ENCODE results near the gene RPS18.
"Not testable (repeated sequence)": the region's sequence is repeated elsewhere in the genome, so short reads cannot be mapped to it uniquely, and the experiment has no call there.

Gene RPS18

DNA sequence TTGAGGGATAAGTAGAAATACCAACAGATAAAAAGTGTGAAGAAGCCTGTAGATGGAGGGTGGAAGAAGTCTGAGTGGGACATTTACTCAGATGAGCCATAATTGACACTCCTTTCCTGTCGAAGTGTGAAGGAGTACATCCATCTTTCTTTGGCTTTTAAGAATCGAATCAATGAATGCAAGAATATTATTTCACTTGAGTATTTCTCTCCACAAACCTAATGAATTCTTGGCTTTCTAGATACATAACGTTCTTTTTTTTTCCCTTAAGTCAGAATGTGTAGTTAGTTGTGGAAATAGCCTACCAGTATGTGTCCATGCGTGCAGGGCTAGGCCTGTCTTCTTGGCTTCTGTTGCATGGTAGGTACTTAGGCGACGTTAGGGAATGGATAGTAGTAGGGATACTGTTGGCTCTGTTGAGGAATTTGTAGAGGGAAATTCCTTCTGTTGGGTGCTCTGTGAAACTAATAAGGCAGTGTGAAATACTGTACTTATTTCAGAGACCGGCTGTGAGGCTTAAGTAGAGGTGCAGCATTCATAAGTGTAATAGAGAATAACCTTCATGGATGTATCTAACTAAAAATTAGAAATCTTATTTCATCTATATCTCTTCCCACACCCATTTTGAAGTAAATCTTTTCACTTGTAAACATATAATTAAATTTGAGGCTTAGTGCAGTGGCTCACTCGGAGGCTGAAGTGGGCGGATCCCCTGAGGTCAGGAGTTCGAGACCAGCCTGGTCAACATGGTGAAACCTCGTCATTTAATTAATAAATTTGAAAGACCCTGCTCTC, 1.5 kb downstream of the RPS18 start:
- DNase-seq = no peak

DNA sequence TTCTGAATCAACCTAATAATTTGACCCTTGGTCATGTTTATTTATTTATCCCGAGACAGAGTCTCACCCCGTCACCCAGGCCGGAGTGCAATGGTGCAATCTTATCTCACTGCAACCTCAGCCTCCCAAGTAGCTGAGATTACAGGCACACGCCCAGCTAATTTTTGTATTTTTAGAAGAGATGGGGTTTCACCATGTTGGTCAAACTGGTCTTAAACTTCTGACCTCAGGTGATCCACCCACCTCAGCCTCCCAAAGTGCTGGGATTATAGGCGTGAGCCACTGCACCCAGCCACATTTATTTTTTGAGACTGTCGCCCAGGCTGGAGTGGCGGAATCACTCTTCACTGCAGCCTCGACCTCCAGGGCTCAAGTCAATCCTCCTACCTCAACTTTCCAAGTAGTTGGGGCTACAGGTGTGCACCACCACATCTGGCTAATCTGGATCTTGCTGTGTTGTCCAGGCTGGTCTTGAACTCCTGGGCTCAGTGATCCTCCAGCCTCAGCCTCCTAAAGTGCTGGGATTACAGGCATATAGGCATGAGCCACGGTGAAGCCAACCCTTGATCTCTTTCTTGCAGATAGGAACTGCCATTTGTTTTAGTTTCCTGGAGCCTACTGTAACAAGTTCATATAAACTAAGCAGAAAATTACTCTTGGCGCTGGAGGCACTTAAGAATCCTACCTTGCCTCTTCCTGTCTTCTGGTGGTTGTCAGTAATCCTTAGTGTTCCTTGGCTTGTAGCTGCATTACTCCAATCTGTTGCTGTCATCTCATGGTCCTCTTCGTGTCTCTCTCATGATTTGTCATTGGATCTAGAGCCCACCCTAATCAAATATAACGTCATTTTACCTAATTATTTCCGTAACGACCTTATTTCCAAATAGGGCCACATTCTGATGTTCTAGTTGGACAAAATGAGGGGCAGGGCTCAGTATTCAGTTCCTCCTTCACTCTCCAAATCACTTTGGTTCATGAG, 2.3 kb downstream of the RPS18 start:
- DNase-seq = no peak

DNA sequence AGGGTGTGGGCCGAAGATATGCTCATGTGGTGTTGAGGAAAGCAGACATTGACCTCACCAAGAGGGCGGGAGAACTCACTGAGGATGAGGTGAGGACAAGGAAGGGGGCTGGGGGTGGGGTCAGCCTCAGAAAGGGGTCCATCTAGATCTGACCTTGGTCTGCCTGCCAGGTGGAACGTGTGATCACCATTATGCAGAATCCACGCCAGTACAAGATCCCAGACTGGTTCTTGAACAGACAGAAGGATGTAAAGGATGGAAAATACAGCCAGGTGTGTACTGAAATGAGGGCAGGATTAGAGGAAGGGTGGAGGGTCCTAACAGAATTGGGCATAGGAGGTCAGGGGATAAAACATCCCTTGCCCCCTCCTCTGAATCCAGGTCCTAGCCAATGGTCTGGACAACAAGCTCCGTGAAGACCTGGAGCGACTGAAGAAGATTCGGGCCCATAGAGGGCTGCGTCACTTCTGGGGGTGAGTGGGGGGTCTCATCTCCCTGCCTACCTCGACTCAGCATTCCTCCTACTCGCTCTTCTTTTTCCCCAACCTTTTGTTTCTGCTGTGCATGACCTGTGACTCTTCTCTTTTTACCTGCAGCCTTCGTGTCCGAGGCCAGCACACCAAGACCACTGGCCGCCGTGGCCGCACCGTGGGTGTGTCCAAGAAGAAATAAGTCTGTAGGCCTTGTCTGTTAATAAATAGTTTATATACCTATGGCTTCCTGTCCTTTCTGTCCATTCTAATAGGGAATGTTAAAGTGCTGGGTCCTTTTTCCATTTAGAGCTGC, 4.1 kb downstream of the RPS18 start:
- DNase-seq = not testable (repeated sequence)

DNA sequence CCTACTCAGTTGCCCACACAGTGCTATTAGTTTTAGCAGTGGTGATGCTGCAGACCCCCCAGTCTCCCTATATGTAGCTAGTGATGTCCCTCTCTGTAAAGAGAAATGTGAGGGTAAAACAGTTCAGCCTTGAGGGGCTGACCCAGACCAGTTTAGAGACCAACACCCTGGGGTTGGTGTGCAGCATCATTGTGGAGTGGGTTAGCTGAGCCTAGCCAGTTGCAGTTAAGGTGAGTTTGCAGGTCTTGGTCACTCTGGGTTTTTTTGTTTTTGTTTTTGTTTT, 4.6 kb downstream of the RPS18 start:
- no peak for DNase-seq

DNA sequence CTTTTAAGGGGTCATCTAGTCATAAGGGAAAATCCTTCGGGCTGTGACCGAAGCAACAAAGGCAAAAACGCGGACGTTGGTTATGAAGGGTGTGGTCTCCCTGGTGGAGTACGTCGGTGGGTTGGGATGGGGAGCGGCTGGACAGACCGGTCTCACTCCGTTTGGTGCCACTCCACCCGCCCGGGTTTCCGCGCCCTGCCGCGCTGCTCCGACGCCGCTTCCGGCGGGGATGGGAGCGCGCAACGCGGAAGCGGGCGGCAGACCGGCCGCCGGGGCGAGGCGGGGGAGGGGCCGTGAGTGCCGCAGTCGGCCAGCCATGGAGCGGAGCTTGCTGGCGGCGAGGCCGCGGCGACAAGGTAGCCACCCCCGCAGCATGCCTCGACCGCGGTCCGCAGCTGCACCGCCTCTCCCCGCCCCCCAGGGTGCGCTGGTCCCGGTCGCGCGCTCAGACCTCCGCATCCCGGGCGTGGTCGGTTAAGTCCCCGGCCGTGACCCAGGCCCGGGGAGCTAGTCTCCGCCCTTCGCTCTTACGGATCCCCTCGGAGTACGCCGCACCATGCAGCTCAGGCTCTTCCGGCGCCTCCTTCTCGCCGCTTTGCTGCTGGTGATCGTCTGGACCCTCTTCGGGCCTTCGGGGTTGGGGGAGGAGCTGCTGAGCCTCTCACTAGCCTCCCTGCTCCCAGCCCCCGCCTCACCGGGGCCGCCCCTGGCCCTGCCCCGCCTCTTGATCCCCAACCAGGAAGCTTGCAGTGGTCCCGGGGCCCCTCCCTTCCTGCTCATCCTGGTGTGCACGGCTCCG, 5.2 kb downstream of the RPS18 start, which contains the start of gene B3GALT4:
B3GALT4 (plus strand) TSS at position 260 of the 799 bp plus-strand sequence; CDS start at position 557, 297 bp downstream.
- DNase-seq = peak; percentile 67

DNA sequence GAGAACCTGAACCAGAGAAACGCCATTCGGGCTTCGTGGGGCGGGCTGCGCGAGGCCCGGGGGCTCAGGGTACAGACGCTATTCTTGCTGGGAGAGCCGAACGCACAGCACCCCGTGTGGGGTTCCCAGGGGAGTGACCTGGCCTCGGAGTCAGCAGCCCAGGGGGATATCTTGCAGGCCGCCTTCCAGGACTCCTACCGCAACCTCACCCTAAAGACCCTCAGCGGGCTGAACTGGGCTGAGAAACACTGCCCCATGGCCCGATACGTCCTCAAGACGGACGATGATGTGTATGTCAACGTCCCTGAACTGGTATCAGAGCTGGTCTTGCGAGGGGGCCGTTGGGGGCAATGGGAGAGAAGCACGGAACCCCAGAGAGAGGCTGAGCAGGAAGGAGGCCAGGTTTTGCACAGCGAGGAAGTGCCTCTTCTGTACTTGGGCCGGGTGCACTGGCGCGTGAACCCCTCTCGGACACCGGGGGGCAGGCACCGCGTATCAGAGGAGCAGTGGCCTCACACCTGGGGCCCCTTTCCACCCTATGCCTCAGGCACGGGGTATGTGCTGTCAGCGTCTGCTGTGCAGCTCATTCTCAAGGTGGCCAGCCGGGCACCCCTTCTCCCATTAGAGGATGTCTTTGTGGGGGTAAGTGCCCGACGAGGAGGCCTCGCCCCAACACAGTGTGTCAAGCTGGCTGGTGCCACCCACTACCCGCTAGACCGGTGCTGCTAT, 6.0 kb downstream of the RPS18 start:
- no peak for DNase-seq

DNA sequence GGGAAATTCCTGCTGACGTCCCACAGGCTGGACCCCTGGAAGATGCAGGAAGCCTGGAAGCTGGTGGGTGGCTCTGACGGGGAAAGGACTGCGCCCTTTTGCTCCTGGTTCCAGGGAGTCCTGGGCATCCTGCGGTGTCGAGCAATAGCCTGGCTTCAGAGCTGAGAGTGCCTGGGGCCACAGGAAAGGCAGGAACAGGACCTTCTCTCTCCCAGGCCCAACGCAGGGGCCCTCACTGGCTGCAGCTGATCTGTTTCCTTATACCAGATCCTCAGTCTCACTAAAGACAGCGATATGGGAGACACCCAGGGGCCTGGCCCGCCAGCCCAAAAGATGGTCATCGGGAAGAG, 6.5 kb downstream of the RPS18 start:
- no peak for DNase-seq

DNA sequence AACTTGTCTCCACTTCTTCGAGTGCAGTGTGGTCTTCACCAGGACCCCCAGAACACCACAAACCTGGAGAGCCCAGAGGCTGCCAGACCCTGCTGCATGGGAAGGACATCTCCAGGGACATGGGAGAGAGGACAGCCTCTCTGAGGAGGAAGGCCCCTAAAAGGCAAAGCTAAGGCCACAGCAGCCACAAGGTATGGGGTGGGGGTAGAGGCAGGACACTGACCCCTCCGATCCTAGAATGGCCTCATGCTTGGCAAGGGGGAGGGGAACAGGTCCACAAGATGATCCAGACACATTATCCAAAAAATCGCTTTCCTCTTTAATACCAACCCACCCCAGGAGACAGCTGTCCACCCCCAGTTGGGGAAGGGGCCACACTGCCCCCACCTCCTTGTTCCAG, 6.9 kb downstream of the RPS18 start:
- DNase-seq = no peak

DNA sequence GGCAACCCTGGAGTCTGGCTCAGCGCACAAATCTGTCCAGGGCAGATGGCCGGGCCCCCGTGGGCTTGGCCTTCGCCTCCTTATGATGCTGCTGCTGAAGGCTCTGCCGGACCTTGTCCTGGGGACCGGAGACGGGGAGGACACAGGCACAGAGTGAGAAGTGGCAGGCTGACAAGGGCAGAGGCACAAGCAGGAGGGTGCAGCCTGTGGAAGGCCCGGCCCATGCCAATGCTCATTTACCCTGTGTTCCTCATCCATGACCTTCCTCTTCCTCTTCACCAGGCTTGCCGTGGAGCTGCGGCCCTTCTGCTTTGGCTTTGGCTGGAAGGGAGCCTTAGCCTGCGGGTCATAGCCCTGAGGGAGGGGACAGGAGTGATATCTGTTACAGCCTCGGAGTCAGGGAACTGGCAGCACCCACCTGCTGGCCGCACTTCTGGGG, 7.4 kb downstream of the RPS18 start:
- no peak for DNase-seq

DNA sequence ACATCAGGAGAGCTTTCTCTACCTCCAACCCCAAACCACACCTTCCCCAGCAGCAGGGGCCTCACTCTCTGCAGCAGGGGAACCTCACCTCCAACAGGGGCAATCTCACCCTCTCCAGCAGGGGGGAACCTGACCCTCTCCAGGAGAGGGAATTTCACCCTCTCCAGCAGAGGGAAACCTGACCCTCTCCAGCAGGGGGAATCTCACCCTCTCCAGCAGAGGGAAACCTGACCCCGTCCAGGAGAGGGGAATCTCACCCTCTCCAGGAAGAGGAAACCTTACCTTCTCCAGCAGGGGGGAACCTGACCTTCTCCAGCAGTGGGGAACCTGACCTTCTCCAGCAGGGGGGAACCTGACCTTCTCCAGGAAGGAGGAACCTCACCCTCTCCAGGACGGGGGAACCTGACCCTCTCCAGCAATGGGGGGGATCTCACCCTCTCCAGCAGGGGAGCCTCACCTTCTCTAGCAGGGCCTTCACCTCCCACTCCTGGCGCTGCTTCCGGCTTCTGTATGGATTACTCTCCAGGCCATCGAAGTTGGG, 8.2 kb downstream of the RPS18 start:
- DNase-seq = no peak

DNA sequence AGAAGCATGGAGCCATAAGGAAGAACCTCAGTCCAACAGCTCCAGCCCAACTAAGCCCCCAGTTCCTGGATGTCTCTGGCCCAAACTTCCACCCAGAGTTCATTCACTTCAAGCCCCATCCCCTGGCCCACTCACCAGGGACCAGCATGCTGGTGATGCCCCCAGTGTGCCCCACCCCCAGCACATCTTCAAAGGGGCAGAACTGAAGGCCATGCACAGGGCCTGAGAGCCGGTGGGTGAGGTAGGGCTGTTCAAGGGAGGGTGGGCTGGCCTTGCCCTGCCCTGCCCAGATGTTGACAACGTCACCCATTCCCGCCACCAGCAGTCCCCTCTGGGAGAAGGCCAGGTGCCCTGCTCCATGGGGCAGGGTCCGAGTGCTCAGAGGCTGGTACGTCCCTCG, 8.7 kb downstream of the RPS18 start:
- DNase-seq = no peak

DNA sequence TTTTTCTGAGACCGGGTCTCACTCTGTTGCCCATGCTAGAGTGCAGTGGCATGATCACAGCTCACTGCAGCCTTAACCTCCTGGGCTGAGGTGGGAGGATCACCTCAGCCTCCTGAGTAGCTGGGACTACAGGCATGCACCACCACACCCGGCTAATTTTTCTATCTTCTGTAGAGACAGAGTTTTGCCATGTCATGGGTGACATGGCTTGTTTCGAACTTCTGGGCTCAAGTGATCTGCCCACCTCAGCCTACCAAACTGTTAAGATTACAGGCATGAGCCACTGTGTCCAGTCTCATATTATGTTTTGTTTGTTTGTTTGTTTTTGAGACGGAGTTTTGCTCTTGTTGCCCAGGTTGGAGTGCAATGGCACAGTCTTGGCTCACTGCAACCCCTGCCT, 13.3 kb downstream of the RPS18 start:
- DNase-seq = not testable (repeated sequence)

DNA sequence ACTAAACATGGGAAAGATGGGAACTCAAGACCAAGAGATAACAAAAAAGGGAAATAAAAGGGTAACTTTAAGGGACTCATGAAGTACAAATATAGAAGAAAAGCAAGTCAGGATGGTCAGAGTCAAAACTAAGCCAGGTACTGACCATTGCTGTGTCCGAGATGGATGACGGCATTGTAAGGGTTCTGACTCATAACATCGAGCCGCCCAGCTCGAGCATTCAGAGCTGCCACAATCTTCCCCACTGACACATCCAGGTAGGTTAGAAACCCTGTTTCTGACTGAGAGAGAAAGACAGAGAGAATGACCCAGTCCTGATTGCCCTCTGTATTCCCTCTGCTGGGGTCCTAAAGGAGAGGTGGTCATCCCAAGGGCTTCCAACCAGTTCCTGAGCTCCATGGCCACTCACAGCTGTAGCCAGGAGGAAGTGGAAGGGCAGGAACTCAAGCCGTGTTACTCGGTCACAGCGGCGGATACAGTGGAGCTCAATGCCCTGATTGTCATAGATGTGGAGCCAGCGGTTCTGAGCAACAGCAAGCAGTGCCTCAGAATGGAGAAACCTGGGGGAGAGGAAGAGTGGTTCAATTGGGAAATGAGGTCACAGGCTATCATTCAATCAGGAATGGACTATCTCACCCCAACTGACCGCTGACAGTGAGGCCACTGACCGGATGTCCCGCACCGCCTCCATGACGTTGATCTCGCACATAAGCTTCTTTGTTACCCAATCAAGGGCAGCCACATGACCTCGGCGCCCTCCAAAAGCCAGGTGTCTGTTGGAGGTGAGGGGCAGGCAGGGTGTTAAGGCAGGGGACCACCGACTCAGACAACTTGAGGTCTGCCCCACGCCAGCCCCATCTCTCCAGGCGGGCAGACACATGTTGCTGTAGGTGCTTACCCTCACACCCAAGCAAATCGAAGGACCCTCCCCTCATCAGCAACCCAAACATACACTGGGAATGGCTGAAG, 15.4 kb downstream of the RPS18 start:
- DNase-seq = no peak

DNA sequence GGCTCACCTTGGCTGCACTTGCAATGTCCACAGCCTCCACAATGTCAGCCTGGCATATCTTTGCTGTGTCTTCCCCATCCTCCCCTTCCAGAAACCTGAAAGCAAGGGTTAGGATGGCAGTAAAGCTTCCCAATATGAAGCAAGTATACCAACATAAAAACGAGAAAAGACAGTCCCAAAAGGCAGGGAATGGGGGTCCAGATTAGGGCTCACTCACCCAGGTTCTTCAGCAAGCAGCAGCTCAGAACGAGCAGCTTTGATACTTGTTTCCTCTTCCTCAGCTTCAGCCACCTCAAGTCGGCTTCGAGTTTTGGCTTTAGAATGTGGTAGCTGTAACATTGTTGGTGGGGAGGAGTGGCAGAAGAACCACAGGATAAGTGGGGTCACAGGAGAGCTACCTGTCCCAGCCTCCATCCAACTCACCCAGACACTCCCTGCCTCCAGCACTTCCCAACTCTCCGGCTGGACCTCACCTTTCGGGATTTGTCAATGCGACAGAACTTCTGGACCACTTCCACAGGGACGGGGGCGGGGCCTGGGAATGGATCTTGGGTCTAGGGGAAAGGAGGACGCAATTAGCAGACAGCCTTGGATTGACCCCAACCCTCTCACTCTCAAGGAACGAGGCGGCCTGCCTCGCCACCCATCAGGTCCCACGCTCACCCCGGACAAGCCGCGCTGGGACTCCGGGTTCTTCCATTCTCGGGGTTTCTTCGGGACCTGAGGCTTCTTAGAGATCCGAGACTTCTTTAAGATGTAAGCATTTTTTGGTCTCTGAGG, 16.5 kb downstream of the RPS18 start:
- no peak for DNase-seq

DNA sequence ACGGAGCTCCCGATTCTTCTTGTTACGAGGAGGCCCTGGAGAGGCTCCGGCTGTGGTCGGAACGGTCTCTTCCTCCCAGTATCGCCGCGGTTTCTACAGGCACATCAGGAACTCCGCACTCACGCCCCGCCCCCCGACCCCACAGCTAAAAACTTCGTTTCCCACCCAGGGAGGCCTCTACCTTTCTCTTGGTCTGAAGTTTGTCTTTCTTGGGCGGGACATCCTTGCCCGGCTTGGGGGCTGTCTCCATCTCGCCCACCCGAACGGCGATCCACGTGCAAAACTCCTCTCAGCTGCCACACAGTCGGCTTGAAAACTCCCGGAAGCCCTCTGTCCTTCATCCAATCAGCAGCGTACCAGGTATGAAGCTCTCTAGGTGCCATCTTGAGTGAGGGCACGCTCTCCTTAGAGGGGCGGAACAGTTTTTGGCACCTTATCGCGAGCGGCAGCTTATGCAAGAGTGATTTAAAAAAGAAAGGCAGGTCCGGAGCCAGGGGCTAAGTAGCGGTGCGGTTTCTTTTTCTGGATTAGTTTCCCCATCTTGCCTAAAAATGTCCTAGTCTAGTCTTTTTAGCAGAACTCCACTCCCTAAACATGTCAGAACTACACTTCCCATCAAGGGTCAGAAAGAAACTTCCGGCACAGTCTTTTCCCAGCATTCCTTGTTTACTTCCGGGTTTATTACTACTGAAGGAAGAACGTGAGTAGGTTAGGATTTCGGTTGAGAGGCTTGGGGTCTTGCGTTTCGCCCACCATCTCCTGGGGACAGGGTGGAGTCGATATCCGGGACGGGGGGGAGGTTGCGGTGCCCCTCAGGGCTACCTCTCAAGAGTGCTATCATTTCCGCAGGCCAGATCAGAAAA, 17.3 kb downstream of the RPS18 start, which contains the start of the genes PFDN6 and WDR46:
PFDN6 (plus strand) TSS at position 681 of the 863 bp plus-strand sequence. CDS start 256 bp downstream, outside the sequence.
WDR46 (minus strand) TSS at position 319 of the 863 bp plus-strand sequence; CDS start at position 250, 69 bp downstream.
- peak; percentile 75 for DNase-seq

DNA sequence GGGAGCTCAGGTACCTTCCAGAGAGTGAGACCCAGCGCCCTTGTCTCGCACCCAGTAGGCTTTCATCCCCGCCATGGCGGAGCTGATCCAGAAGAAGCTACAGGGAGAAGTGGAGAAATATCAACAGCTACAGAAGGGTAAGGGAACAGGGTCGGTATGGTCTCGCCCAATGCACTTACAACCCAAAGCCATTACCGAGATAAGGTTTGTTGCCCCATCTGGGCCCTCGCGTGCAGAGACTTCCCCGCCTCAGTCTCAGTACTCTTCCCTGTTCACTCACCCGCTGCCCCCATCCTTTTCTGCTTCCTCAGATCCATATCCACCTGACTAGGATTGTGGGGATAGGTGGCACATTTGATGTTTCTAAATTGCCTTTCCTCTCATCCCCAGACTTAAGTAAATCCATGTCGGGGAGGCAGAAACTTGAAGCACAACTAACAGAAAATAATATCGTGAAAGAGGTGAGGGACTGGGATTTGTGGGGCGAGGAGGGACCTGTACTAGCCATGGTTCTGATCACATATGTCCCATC, 18.0 kb downstream of the RPS18 start:
- no peak for DNase-seq

DNA sequence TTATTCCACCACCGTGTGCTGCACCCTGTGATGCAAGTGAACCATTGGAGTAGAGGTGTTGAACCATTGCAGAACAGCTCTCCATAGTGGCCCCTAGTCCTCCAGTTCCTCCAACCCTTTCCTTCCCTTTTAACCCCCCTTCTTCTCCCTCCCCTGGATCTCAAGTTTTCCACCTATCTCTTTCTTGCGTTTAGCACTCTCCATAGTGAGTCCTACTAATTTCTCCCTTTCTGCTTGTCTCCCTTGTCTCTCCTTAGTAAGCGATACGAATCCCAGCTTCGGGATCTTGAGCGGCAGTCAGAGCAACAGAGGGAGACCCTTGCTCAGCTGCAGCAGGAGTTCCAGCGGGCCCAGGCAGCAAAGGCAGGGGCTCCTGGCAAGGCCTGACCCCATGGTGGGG, 18.6 kb downstream of the RPS18 start:
- no peak for DNase-seq

Data from activated CD8-positive, alpha-beta memory T cell treated with anti-CD3 and anti-CD28 coated beads, Interleukin-2, amount 50 U/mL, for 4 hours (primary cell).